B cell (primary cell): ENCODE measurements around the gene FRMD8. TPM values are rescaled to one million over a fixed set of nuclear protein-coding genes. Genes with fewer than 3 reads are reported as not detected.

ENCODE experiments used
- ATAC-seq: fragments of 200-7000 bp; cut with Tn5 transposase; one replicate; pipeline ENCODE4 v1.10.0; 2021; ENCODE audit warnings: low read depth, mild to moderate bottlenecking, moderate number of reproducible peaks, moderate library complexity
- CTCF ChIA-PET: fragments of 350-600 bp; sonication (Branson Sonifier 250); formaldehyde crosslinking; loops from one replicate; lab custom pipeline; 2021; ENCODE audit warnings: antibody characterized with exemption, inconsistent platforms; lab: Charles Lee
- POLR2A ChIA-PET: fragments of 350-600 bp; sonication (Branson Sonifier 250); formaldehyde crosslinking; loops from one replicate; lab custom pipeline; 2021; ENCODE audit warnings: antibody characterized with exemption; lab: Charles Lee
- DNase-seq: peaks from one replicate; pipeline ENCODE4 v3.0.0; 2013
- H2AFZ ChIP-seq: 2 replicates; pipeline ENCODE4 v1.6.1; 2012; ENCODE audit warnings: mild to moderate bottlenecking, low read depth, low read length; ENCODE audit not compliant: insufficient read depth, poor library complexity, severe bottlenecking
- H3K27ac ChIP-seq, 2 donors: 1 replicate in 1 of 2; 2 replicates in 1 of 2; pipeline ENCODE4 v1.5.1; 2012 to 2013; ENCODE audit warnings: low read length in 2 of 2, mild to moderate bottlenecking in 2 of 2, moderate library complexity in 1 of 2
- H3K27me3 ChIP-seq, 4 experiments: fragments of 200-600 bp in 1 of 4; sonication (generic) in 1 of 4; replicated peaks in 1 of 4; 1 replicate in 2 of 4; 2 replicates in 2 of 4; pipeline versions ENCODE4 v1.6.1 to v1.7.0; 2013 to 2016; ENCODE audit warnings: low read length in 3 of 4, mild to moderate bottlenecking in 2 of 4, mixed read lengths in 1 of 4, moderate library complexity in 1 of 4; ENCODE audit not compliant: insufficient read depth in 4 of 4, control insufficient read depth in 3 of 4; ENCODE audit errors: control extremely low read depth in 1 of 4
- H3K36me3 ChIP-seq, 2 experiments: replicated peaks in 1 of 2; 1 replicate in 1 of 2; 2 replicates in 1 of 2; pipeline versions ENCODE4 v1.6.1 to v1.7.1; 2013; ENCODE audit warnings: low read length in 1 of 2; ENCODE audit not compliant: insufficient read depth in 2 of 2, control insufficient read depth in 1 of 2; ENCODE audit errors: control extremely low read depth in 1 of 2, extremely low read depth in 1 of 2
- H3K4me1 ChIP-seq, 2 donors: fragments of 200-600 bp in 1 of 2; sonication (generic) in 1 of 2; 1 replicate in 1 of 2; 2 replicates in 1 of 2; pipeline versions ENCODE4 v1.5.1 to v1.6.1; 2013 to 2017; ENCODE audit warnings: low read length in 2 of 2; ENCODE audit not compliant: control insufficient read depth in 2 of 2, insufficient read depth in 2 of 2
- H3K4me2 ChIP-seq: replicated peaks from 2 replicates; pipeline ENCODE3; 2012; ENCODE audit warnings: mild to moderate bottlenecking, low read depth, low read length; ENCODE audit not compliant: poor library complexity, severe bottlenecking
- H3K4me3 ChIP-seq, 5 experiments: fragments of 200-600 bp in 1 of 5; sonication (generic) in 1 of 5; 1 replicate in 3 of 5; 2 replicates in 2 of 5; pipeline versions ENCODE4 v1.5.1 to v1.7.0; 2011 to 2016; ENCODE audit warnings: low read length in 4 of 5, mild to moderate bottlenecking in 4 of 5, low read depth in 2 of 5, control low read depth in 1 of 5, moderate library complexity in 1 of 5; ENCODE audit not compliant: insufficient read depth in 1 of 5; ENCODE audit errors: control extremely low read depth in 1 of 5, extremely low read depth in 1 of 5
- H3K79me2 ChIP-seq: fragments of 200-600 bp; sonication (generic); one replicate; pipeline ENCODE4 v1.6.0; 2016; ENCODE audit warnings: low read length; ENCODE audit not compliant: control insufficient read depth, insufficient read depth
- H3K9ac ChIP-seq: fragments of 200-600 bp; sonication (generic); 2 replicates; pipeline ENCODE4 v1.6.1; 2017; ENCODE audit warnings: mild to moderate bottlenecking, low read length, moderate library complexity
- H3K9me3 ChIP-seq, 3 donors: one replicate each; pipeline versions ENCODE4 v1.6.1 to v1.7.1; 2013; ENCODE audit warnings: low read length in 2 of 3; ENCODE audit not compliant: control insufficient read depth in 2 of 3, insufficient read depth in 1 of 3; ENCODE audit errors: control extremely low read depth in 1 of 3
- H4K20me1 ChIP-seq: 2 replicates; pipeline ENCODE4 v1.6.0; 2012; ENCODE audit warnings: mild to moderate bottlenecking, low read length; ENCODE audit not compliant: insufficient read depth, control insufficient read depth, poor library complexity, severe bottlenecking
- H3K27ac Mint-ChIP-seq: one replicate; pipeline ENCODE4 v1.8.0; 2021; ENCODE audit warnings: mixed read lengths
- H3K27me3 Mint-ChIP-seq: one replicate; pipeline ENCODE4 v1.8.0; 2021; ENCODE audit warnings: mixed read lengths
- H3K4me1 Mint-ChIP-seq: one replicate; pipeline ENCODE4 v1.8.0; 2021; ENCODE audit warnings: mixed read lengths
- H3K4me3 Mint-ChIP-seq: one replicate; pipeline ENCODE4 v1.8.0; 2021; ENCODE audit warnings: mixed read lengths
- H3K9me3 Mint-ChIP-seq: one replicate; pipeline ENCODE4 v1.8.0; 2022; ENCODE audit warnings: mixed read lengths; ENCODE audit not compliant: insufficient read depth
- CTCF ChIP-seq: fragments of 200-600 bp; IDR thresholded peaks from one replicate; pipeline ENCODE4 v1.8.0; 2022; ENCODE audit warnings: antibody characterized with exemption, mild to moderate bottlenecking
- EZH2 ChIP-seq: IDR thresholded peaks from 2 replicates; pipeline ENCODE4 v1.6.1; 2012; ENCODE audit warnings: borderline replicate concordance, low read depth, mild to moderate bottlenecking, moderate library complexity, low read length; ENCODE audit not compliant: insufficient read depth, poor library complexity, severe bottlenecking
- WGBS: methylation state at CpG from one replicate; pipeline ENCODE4 v1.1.5; 2013; ENCODE audit warnings: missing lambda C conversion rate; ENCODE audit not compliant: insufficient coverage; 5-methylcytosine and 5-hydroxymethylcytosine counted together
- intact Hi-C: fragments of 100-400 bp; cut with micrococcal nuclease; formaldehyde crosslinking; loops from one replicate; pipeline ENCODE4 v1.10.0; 2022
- polyA plus RNA-seq: library from polyadenylated mRNA; depleted of rRNA; stranded (reverse); fragments of >200 nt; gene quantifications from 2 replicates; pipeline ENCODE4 v1.2.3, GENCODE V29; 2012
- total RNA-seq, 2 donors: library from RNA; stranded (reverse); fragments of 120-200 nt in 1 of 2; gene quantifications; 1 replicate in 1 of 2; 2 replicates in 1 of 2; pipeline versions ENCODE4 v1.2.3 to v1.2.4, GENCODE V29; 2013 to 2022

The FRMD8 gene
- total and polyA plus RNA-seq, 2 donors (not counting 1 experiment from before 2014, with no cell fraction given), result 44.3 to 73.6 TPM

- Mint-ChIP-seq H3K27ac (peak overlapping the region; percentile 98), H3K4me3 (no peak overlapping the region), H3K27me3 (no peaks in the 10 kb centered on the region), H3K4me1 (peaks cover 58% of the 10 kb centered on the region), H3K9me3 (no peaks in the 10 kb centered on the region)
- peaks cover 51% of the 10 kb centered on the region for H3K79me2 ChIP-seq
- no peak overlapping the region for H2AFZ ChIP-seq
- H3K4me3 ChIP-seq, result no peak overlapping the region
- H3K9ac ChIP-seq, result no peak overlapping the region
- intact Hi-C loops, result loop anchor here (5.0 kb wide), 1 partner anchor 192 kb away; the partner anchor contains the start of genes FAM89B and ZNRD2
- H3K27me3 ChIP-seq, result no peaks in the 10 kb centered on the region
- H3K4me1 ChIP-seq, result peaks cover 30 to 67% of the 10 kb centered on the region in 2 donors
- TF ChIP-seq CTCF (no peak), EZH2 (no peak)
- H3K4me2 ChIP-seq, result no peak overlapping the region
- 96% methylated on average over 16 of the region's 16 CpGs for WGBS
- DNase-seq (no peak), ATAC-seq (no peak)
- POLR2A ChIA-PET, result interaction anchor here (0.6 to 7.2 kb wide), 5 partner anchors 27 to 128 kb away, joined by 3 to 107 read pairs (median 49); partner anchors contain the start of genes MALAT1 and NEAT1
- no peaks in the 10 kb centered on the region for H4K20me1 ChIP-seq
- peaks cover 0 to 15% of the 10 kb centered on the region in 2 experiments for H3K36me3 ChIP-seq
- H3K27ac ChIP-seq, result peak overlapping the region in 1 of 2 donors; percentile 50
- CTCF ChIA-PET, result interaction anchor here (0.8 to 12.5 kb wide), 10 partner anchors 16 to 172 kb away, joined by 3 to 252 read pairs (median 5); partner anchors contain the start of genes CDC42EP2 and MALAT1
- no peaks in the 10 kb centered on the region for H3K9me3 ChIP-seq
Observed at GRCh38 chr11:65380460-65381119, 5.8 kb upstream of the FRMD8 start.

GRCh38 chr11:65381716-65382032 lies 4.8 kb upstream of the FRMD8 start:
- Histone ChIP-seq H3K27ac (peak overlapping the region; percentile 91), H3K9me3 (no peaks in the 10 kb centered on the region), H3K4me2 (peak overlapping the region; percentile 100), H4K20me1 (no peaks in the 10 kb centered on the region), H3K36me3 (peaks cover 0 to 13% of the 10 kb centered on the region in 2 experiments), H2AFZ (peak overlapping the region; percentile 88), H3K4me1 (peaks cover 33 to 71% of the 10 kb centered on the region in 2 donors), H3K27me3 (no peaks in the 10 kb centered on the region), H3K4me3 (peak overlapping the region; percentile 36 to 81 (median 61)), H3K79me2 (peaks cover 58% of the 10 kb centered on the region), H3K9ac (peak overlapping the region; percentile 87)
- ChIA-PET POLR2A (interaction anchor here (0.6 to 7.2 kb wide), 11 partner anchors 26 to 132 kb away, joined by 3 to 107 read pairs (median 6); partner anchors contain the start of genes MALAT1 and NEAT1), CTCF (interaction anchor here (0.5 to 12.5 kb wide), 19 partner anchors 14 to 184 kb away, joined by 3 to 252 read pairs (median 4); partner anchors contain the start of gene MALAT1)
- 8% methylated on average over 2 of the region's 6 CpGs for WGBS
- H3K27ac Mint-ChIP-seq, result peak overlapping the region; percentile 98
- H3K4me3 Mint-ChIP-seq, result peak overlapping the region; percentile 92
- H3K27me3 Mint-ChIP-seq, result no peaks in the 10 kb centered on the region
- H3K4me1 Mint-ChIP-seq, result peaks cover 59% of the 10 kb centered on the region
- no peak for TF ChIP-seq CTCF
- no peak for TF ChIP-seq EZH2
- no peaks in the 10 kb centered on the region for H3K9me3 Mint-ChIP-seq
- DNase-seq (no peak), ATAC-seq (no peak)
- intact Hi-C loops, result loop anchor here (1.0 to 5.0 kb wide), 11 partner anchors 15 to 191 kb away; partner anchors contain the start of genes FAM89B, TIGD3 and ZNRD2
